Measurements from ENCODE around the gene RNGTT.
"Not testable (repeated sequence)": the region's sequence is repeated elsewhere in the genome, so short reads cannot be mapped to it uniquely, and the experiment has no call there.

RNGTT gene

GRCh38 chr6:88963139-88964090 is at the start of gene RNGTT:
TSS of gene RNGTT (minus strand) at chr6:88963618. CDS start at chr6:88963409, 209 bp downstream.
- peak; percentile 98 for DNase-seq

GRCh38 chr6:89011436-89011835 is 48.0 kb upstream of the RNGTT start:
- no peak for DNase-seq

GRCh38 chr6:89010825-89011224 is 47.4 kb upstream of the RNGTT start:
- no peak for DNase-seq

GRCh38 chr6:89009624-89010059 is 46.2 kb upstream of the RNGTT start:
- DNase-seq, result no peak

- DNase-seq, result no peak
These were observed 45.5 kb upstream of the RNGTT start for GRCh38 chr6:89008815-89009374.

- no peak for DNase-seq
These were observed 44.8 kb upstream of the RNGTT start for GRCh38 chr6:89008001-89008814.

GRCh38 chr6:89007209-89008000 is 44.0 kb upstream of the RNGTT start:
- no peak for DNase-seq

- DNase-seq, result no peak
These were observed 39.1 kb upstream of the RNGTT start for GRCh38 chr6:89002523-89002922.

- DNase-seq, result no peak
These were observed 33.9 kb upstream of the RNGTT start for GRCh38 chr6:88997327-88997726.

GRCh38 chr6:88992741-88993552 is 29.5 kb upstream of the RNGTT start:
- no peak for DNase-seq

- DNase-seq, result no peak
These were observed 25.8 kb upstream of the RNGTT start for GRCh38 chr6:88989215-88989614.

- no peak for DNase-seq
These were observed 24.5 kb upstream of the RNGTT start for GRCh38 chr6:88987922-88988321.

- no peak for DNase-seq
These were observed 22.5 kb upstream of the RNGTT start for GRCh38 chr6:88985901-88986300.

GRCh38 chr6:88984606-88985005 is 21.2 kb upstream of the RNGTT start:
- no peak for DNase-seq

- DNase-seq, result no peak
These were observed 20.7 kb upstream of the RNGTT start for GRCh38 chr6:88984152-88984551.

- DNase-seq, result peak; percentile 13
These were observed 20.1 kb upstream of the RNGTT start for GRCh38 chr6:88983532-88983931.

GRCh38 chr6:88983129-88983528 is 19.7 kb upstream of the RNGTT start:
- not testable (repeated sequence) for DNase-seq

GRCh38 chr6:88982720-88983119 is 19.3 kb upstream of the RNGTT start:
- DNase-seq, result peak; percentile 76

GRCh38 chr6:88975369-88975768 is 12.0 kb upstream of the RNGTT start:
- DNase-seq, result no peak

GRCh38 chr6:88972504-88973423 is 9.3 kb upstream of the RNGTT start:
- no peak for DNase-seq

Data from CD4-positive, alpha-beta T cell treated with Interleukin-17A for 1 hour (primary cell).